Activated naive CD4-positive, alpha-beta T cell treated with anti-CD3 and anti-CD28 coated beads, Interleukin-2, amount 10 ng/mL, durations not matched to agents 7 days and 5 days (primary cell): ENCODE data around the gene CPLX3.

Experiments
- CTCF ChIA-PET: fragments of 350-600 bp; sonication (Branson Sonifier 250); formaldehyde crosslinking; loops from one replicate; lab custom pipeline; 2021; ENCODE audit warnings: antibody characterized with exemption; lab: Charles Lee
- DNase-seq: peaks from one replicate; pipeline ENCODE4 v3.0.0-alpha.2; 2020
- H3K27ac Mint-ChIP-seq: one replicate; pipeline ENCODE4 v1.8.0; 2021; ENCODE audit warnings: mild to moderate bottlenecking, moderate library complexity, mixed read lengths
- H3K27me3 Mint-ChIP-seq: one replicate; pipeline ENCODE4 v1.8.0; 2021; ENCODE audit warnings: mild to moderate bottlenecking, mixed read lengths
- H3K36me3 Mint-ChIP-seq: one replicate; pipeline ENCODE4 v1.8.0; 2021; ENCODE audit warnings: mixed read lengths
- H3K4me1 Mint-ChIP-seq: one replicate; pipeline ENCODE4 v1.8.0; 2021; ENCODE audit warnings: mixed read lengths
- H3K4me3 Mint-ChIP-seq: one replicate; pipeline ENCODE4 v1.8.0; 2021; ENCODE audit warnings: mild to moderate bottlenecking, moderate library complexity, mixed read lengths
- H3K9me3 Mint-ChIP-seq: one replicate; pipeline ENCODE4 v1.8.0; 2021; ENCODE audit warnings: mixed read lengths

Gene CPLX3

DNA sequence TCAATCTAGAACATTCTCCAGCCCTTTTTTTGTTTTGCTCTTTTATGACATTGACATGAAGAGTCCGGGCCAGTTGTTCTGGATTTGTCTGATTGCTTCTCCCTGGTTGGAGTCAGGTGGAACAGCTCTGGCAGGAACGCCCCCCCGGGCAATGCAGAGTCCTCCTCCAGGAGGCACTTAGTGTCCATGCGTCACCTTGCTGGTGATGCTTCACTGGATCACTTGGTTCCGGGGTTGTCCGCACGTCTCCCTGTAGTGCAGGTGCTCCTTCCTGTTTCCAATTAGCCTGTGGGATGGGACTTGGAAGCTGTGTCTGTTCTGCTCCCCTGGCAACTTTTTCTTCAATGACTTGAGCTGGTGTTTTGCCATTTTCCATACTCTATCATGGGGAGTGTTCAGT is 34.8 kb upstream of the CPLX3 start:
- H3K27ac Mint-ChIP-seq, result peak overlapping the region; percentile 80
- H3K4me1 Mint-ChIP-seq, result peaks cover 91% of the 10 kb centered on the region
- CTCF ChIA-PET, result interaction anchor here (0.8 to 15.9 kb wide), 4 partner anchors 8 to 160 kb away, joined by 3 to 880 read pairs (median 4); partner anchors contain the start of gene CSK
- H3K4me3 Mint-ChIP-seq, result peak overlapping the region; percentile 19
- DNase-seq, result no peak
- H3K36me3 Mint-ChIP-seq, result peaks cover 52% of the 10 kb centered on the region
- no peaks in the 10 kb centered on the region for H3K27me3 Mint-ChIP-seq
- no peaks in the 10 kb centered on the region for H3K9me3 Mint-ChIP-seq

DNA sequence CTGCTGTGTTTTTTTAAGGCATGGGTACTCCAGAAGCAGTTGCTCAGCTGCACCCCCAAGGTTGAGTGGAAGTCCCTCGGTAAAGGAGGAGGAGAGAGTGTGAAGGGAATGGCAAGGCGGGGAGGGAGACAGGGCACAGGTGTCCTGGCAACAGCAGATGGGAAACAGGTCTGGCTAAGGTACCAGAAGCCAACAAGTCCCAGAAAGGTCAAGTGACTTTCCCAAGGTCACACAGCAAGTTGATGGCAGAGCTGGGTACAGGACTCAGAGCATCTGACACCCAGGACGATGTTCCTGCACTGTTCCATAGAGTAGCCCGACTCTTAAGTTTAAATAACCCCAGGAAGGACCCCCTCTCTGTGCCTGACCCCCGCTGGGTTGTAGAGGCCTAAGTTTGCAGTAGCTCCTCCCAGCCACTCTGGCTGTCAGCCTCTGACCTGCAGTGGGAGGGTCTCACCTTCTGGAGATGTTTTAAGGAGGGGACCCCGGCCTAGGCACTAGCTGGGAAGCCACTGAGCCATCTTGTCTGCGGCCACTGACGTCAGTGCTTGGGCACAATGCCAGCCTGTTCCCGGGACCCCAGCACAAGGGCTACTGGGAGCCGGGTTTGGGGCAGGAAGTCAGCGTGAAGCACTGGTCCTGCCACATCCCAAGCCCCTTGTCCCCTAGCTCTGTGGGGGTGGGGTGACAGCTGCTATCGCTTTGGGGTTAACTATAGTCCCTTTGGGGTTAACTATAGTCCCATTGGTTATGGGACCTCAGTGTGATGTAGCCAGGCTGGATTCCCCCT is 34.0 kb upstream of the CPLX3 start:
- Mint-ChIP-seq H3K27ac (peak overlapping the region; percentile 80), H3K27me3 (no peaks in the 10 kb centered on the region), H3K4me3 (peak overlapping the region; percentile 19), H3K4me1 (peaks cover 89% of the 10 kb centered on the region), H3K9me3 (no peaks in the 10 kb centered on the region), H3K36me3 (peaks cover 49% of the 10 kb centered on the region)
- CTCF ChIA-PET, result interaction anchor here (1.2 to 15.9 kb wide), 5 partner anchors 13 to 160 kb away, joined by 3 to 880 read pairs (median 4); partner anchors contain the start of gene CSK
- no peak for DNase-seq

DNA sequence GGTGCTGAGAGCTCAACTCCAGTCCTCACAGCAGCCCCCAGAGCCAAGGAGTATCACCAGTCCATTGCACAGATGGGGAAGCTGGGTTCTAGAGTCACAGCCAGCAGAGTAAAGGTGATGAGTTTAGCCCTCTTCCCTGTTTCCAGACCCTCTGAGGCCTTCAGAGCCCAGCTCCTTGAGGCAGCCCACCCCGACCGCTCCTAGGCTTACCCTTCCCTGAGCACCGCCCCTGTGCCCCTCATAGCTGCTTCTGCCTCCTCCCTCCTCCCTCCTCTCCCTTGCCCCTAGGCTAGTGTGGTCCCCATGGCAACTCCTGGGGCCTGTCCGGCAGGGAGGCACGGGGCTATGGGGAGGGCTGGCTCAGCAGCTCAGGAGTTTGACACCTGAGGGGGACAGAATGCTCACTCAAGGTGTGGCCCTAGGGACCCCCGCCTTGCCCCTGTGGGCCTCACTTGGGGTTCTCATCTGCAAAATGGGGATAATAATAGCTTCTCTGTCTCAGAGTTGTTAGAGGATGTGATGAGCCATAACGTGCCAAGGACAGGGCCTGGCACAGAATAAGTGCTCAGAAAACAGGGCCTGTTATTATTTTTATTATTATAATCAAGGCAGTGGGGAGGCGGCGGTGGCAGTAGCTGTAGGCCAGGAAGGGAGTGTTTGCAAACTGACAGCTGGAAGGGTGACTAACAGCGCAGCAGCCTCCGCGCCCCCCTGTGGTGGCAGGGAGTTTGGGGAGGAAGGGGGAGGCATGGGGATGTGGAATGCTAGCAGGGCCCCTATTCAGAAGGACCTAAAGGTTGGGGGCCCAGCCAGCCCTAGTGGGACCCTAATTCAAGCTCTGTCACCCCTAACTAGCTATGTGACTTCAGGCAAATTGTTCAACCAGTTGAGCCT is 33.0 kb upstream of the CPLX3 start:
- DNase-seq, result peak; percentile 84
- CTCF ChIA-PET, result interaction anchor here (0.8 to 15.9 kb wide), 10 partner anchors 9 to 172 kb away, joined by 3 to 880 read pairs (median 4); partner anchors contain the start of gene CSK
- peaks cover 51% of the 10 kb centered on the region for H3K36me3 Mint-ChIP-seq
- H3K4me1 Mint-ChIP-seq, result peaks cover 89% of the 10 kb centered on the region
- H3K27ac Mint-ChIP-seq, result peak overlapping the region; percentile 80
- no peaks in the 10 kb centered on the region for H3K27me3 Mint-ChIP-seq
- H3K9me3 Mint-ChIP-seq, result no peaks in the 10 kb centered on the region
- no peak overlapping the region for H3K4me3 Mint-ChIP-seq

DNA sequence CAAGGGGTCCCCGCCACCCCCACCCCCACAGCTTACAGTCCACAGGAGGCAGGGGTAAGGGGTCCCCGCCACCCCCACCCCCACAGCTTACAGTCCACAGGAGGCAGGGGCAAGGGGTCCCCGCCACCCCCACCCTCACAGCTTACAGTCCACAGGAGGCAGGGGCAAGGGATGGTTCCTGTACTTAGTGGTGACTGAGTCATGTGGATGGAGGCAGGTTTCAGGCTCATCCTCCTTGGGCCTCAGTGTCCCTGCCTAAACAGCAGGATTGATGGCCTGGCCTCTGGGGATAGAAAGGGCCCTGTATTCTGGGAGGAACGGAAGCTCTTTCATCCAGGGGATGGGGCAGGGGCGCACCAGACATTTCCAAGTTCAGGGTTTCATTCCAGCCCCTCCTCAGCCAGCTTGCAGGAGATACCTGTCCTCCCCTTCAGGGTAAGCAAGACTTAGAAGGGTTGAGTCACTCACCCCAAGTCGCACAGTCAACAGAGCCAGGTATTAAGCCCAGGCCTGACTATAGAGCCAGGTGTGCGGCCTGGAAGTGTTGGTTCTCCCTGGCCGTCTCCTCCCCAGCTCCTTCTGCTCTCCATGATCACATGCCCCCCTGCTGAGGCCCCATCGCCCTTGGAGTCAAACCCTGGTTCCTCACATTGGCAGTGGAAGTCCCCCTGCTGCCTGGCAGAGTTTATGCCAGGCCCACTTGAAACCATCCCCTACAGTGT is 32.0 kb upstream of the CPLX3 start:
- Mint-ChIP-seq H3K27me3 (no peaks in the 10 kb centered on the region), H3K27ac (peak overlapping the region; percentile 84), H3K9me3 (no peaks in the 10 kb centered on the region), H3K36me3 (peaks cover 46% of the 10 kb centered on the region), H3K4me3 (no peak overlapping the region), H3K4me1 (peaks cover 92% of the 10 kb centered on the region)
- CTCF ChIA-PET, result interaction anchor here (0.8 to 15.9 kb wide), 7 partner anchors 8 to 173 kb away, joined by 3 to 880 read pairs (median 4); partner anchors contain the start of gene CSK
- no peak for DNase-seq

DNA sequence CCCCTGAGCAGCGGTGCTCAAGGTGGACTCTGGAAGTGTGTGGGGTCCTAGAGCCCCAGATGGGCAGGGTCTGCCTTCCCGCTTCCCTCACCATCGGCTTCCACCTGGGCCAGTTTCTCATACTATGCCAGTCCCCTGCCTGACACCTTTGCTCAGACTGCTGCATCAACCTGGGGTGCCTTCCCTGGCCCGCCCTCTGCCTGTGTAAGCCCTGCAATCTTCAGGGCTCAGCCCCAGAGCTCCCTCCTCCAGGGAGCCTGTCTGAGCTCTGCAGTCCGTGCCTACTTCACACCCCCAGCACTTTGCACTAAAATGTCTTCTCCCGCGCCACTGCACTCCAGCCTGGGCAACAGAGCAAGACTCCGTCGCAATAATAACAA is 31.5 kb upstream of the CPLX3 start:
- Mint-ChIP-seq H3K4me3 (no peak overlapping the region), H3K9me3 (no peaks in the 10 kb centered on the region), H3K27ac (peak overlapping the region; percentile 84), H3K4me1 (peaks cover 92% of the 10 kb centered on the region), H3K27me3 (no peaks in the 10 kb centered on the region), H3K36me3 (peaks cover 46% of the 10 kb centered on the region)
- CTCF ChIA-PET, result interaction anchor here (1.1 to 15.9 kb wide), 5 partner anchors 16 to 160 kb away, joined by 3 to 880 read pairs (median 4); partner anchors contain the start of gene CSK
- no peak for DNase-seq

DNA sequence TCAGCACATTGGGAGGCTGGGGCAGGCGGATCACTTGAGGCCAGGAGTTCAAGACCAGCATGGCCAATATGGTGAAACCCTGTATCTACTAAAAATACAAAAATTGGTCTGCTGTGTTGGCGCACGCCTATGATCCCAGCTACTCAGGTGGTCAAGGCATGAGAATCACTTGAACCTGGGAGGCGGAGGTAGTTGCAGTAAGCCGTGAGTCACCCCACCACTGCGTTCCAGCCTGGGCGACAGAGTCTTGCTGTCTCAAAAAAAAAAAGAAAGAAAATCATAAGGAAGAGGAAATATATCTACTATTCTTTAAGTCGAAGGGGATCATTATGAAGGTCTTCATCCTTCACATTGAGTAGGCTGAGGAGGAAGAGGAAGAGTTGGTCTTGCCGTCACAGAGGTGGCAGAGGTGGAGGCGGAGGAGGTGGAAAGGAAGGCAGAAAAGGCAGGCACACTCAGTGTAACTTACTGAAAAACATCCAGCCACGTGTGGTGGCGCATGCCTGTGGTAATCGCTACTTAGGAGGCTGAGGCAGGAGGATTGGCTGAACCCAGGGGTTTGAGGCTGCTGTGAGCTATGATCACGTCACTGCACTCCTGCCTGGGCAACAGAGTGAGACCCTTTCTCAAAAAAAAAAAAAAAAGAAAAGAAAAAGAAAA is 30.3 kb upstream of the CPLX3 start:
- Mint-ChIP-seq H3K36me3 (peaks cover 48% of the 10 kb centered on the region), H3K27me3 (no peaks in the 10 kb centered on the region), H3K27ac (peak overlapping the region; percentile 88), H3K4me3 (no peak overlapping the region), H3K4me1 (peaks cover 86% of the 10 kb centered on the region), H3K9me3 (no peaks in the 10 kb centered on the region)
- peak; percentile 59 for DNase-seq
- CTCF ChIA-PET, result interaction anchor here (1.1 to 15.9 kb wide), 4 partner anchors 9 to 162 kb away, joined by 3 to 880 read pairs (median 8); partner anchors contain the start of gene CSK

DNA sequence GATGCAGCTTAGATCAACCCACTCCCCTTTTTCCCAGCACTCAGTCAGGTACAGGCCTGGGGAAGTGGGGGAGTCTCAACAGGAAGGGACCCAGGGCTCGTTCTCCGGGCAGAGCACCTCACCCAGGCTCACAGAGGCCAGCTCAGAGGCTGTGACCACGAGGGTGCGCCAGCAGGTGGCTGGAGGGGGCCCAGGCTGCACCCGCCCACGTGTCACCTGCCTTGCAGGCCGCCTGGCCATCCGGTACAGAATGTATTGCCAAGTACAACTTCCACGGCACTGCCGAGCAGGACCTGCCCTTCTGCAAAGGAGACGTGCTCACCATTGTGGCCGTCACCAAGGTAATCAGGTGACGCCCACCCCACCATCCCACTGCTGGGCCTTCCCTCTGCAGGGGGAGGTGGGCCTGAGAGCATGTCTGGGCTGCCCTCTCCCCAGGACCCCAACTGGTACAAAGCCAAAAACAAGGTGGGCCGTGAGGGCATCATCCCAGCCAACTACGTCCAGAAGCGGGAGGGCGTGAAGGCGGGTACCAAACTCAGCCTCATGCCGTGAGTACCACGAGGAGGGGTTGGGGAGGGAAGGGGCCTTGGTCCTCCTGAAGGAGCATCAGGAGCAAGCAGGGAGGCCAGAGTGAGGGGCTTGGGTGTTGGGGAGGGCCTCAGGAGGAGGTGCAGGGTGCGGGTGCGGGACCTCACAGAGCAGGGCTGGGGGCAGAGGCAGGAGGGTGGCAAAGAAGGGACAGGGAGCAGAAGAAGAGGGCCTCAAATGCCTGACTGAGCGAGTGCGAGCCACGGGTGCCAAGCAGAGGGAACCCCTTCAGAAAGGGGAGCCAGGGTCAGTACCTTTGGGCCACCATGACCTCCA is 27.8 kb upstream of the CPLX3 start:
- peaks cover 50% of the 10 kb centered on the region for H3K36me3 Mint-ChIP-seq
- no peak overlapping the region for H3K4me3 Mint-ChIP-seq
- H3K27ac Mint-ChIP-seq, result peak overlapping the region; percentile 81

DNA sequence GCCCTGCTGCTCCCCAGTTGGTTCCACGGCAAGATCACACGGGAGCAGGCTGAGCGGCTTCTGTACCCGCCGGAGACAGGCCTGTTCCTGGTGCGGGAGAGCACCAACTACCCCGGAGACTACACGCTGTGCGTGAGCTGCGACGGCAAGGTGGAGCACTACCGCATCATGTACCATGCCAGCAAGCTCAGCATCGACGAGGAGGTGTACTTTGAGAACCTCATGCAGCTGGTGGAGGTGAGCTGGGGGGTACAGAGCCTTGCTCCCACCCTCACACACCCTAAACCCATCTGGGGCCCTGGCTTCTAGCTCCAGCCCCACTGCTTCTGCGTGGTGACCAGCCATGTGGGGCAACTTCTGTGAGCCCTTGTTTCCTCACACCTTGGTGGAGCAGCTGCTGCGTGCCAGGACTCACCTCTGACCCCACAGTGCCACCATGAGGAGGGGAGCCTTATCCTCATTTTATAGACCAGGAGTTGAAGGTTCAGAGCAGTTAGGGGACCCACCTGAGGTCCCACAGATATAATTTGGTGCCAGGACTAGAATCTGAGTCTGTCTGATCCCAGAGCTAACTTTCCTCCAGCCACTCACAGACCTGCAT is 27.1 kb upstream of the CPLX3 start:
- peaks cover 62% of the 10 kb centered on the region for H3K4me1 Mint-ChIP-seq
- CTCF ChIA-PET, result interaction anchor here (0.6 to 15.9 kb wide), 15 partner anchors 8 to 166 kb away, joined by 3 to 880 read pairs (median 3); partner anchors contain the start of genes CPLX3 and CSK
- H3K36me3 Mint-ChIP-seq, result peaks cover 56% of the 10 kb centered on the region
- DNase-seq, result peak; percentile 51
- H3K27ac Mint-ChIP-seq, result peak overlapping the region; percentile 81
- no peaks in the 10 kb centered on the region for H3K27me3 Mint-ChIP-seq
- no peaks in the 10 kb centered on the region for H3K9me3 Mint-ChIP-seq
- no peak overlapping the region for H3K4me3 Mint-ChIP-seq

More for the DNA sequence above, 27.8 kb upstream of the CPLX3 start:
- CTCF ChIA-PET, result interaction anchor here (0.9 to 15.9 kb wide), 12 partner anchors 7 to 165 kb away, joined by 3 to 880 read pairs (median 4); partner anchors contain the start of gene CSK
- H3K4me1 Mint-ChIP-seq, result peaks cover 61% of the 10 kb centered on the region
- H3K9me3 Mint-ChIP-seq, result no peaks in the 10 kb centered on the region
- no peak for DNase-seq
- H3K27me3 Mint-ChIP-seq, result no peaks in the 10 kb centered on the region

DNA sequence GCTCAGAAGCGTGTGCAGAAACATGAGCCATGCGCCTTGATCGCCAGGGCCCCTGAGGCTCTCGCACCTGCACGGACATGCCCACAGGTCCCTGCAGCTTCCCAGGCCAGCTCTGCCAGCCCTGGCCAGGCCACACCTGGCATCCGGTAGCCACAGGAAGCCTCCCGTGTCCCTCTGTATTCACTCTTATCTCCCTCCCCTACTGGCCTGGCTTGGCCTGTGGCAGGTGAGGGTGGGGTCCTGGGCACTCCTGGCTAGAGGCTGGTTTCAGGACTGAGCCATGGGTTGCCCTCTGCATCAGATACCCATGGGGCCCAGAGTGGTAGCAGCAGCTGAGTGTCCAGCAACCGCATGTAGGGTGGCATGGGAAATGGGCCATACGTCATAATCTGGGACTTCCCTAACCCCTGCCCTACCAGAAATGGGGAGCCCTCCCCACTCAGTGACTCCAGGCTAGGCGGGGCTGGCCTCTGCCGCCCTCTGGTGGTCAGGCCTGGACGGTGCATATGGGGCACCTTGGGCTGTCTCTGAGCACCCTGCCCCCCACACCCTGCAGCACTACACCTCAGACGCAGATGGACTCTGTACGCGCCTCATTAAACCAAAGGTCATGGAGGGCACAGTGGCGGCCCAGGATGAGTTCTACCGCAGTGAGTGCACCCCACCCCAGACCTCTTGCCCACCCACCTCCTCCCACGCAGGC is 26.4 kb upstream of the CPLX3 start:
- peak; percentile 89 for DNase-seq
- peak overlapping the region; percentile 81 for H3K27ac Mint-ChIP-seq
- H3K9me3 Mint-ChIP-seq, result no peaks in the 10 kb centered on the region
- CTCF ChIA-PET, result interaction anchor here (0.6 to 15.9 kb wide), 17 partner anchors 9 to 168 kb away, joined by 3 to 880 read pairs (median 3); partner anchors contain the start of genes CPLX3 and CSK
- no peak overlapping the region for H3K4me3 Mint-ChIP-seq
- H3K36me3 Mint-ChIP-seq, result peaks cover 55% of the 10 kb centered on the region
- H3K27me3 Mint-ChIP-seq, result no peaks in the 10 kb centered on the region
- peaks cover 58% of the 10 kb centered on the region for H3K4me1 Mint-ChIP-seq

DNA sequence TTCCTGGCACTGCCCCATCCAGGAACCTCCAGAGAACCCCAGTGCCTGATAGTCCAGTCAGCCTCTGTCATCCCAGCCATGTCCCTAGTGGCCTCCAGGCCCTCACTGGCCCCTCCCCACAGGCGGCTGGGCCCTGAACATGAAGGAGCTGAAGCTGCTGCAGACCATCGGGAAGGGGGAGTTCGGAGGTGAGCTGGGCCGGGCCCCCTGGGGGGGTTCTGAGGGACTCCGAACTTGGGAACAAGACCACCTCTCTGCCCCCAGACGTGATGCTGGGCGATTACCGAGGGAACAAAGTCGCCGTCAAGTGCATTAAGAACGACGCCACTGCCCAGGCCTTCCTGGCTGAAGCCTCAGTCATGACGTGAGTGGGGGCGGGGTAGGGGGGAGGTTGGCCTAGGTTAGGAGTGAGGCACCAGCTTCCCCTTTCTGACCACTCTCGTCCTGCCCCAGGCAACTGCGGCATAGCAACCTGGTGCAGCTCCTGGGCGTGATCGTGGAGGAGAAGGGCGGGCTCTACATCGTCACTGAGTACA is 25.8 kb upstream of the CPLX3 start:
- Mint-ChIP-seq H3K27ac (no peak overlapping the region), H3K4me1 (peaks cover 52% of the 10 kb centered on the region), H3K36me3 (peaks cover 52% of the 10 kb centered on the region), H3K27me3 (no peaks in the 10 kb centered on the region), H3K9me3 (no peaks in the 10 kb centered on the region), H3K4me3 (no peak overlapping the region)
- CTCF ChIA-PET, result interaction anchor here (0.8 to 15.9 kb wide), 8 partner anchors 9 to 168 kb away, joined by 3 to 880 read pairs (median 3); partner anchors contain the start of gene CSK
- DNase-seq, result no peak

DNA sequence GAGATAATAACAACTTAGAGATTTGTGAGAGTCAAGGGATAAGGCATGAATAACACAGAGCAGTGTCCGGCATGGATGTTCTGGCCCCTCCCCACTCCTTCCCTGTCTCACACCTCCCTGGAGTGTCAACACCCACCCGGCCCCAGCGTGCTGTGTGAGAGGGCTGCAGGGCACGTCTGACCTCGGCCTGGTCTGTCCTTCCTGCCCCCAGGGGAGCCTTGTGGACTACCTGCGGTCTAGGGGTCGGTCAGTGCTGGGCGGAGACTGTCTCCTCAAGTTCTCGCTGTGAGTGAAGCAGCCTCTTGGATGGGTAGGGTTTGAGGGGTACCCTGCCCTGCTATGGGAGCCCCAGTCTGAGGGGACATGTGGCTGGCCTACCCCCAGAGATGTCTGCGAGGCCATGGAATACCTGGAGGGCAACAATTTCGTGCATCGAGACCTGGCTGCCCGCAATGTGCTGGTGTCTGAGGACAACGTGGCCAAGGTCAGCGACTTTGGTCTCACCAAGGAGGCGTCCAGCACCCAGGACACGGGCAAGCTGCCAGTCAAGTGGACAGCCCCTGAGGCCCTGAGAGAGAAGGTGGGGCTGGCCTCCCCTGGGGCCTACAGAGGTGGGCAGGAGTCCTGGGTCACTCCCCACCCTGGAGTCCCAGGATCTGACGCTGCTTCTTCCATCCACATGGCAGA is 25.0 kb upstream of the CPLX3 start:
- DNase-seq, result no peak
- Mint-ChIP-seq H3K4me3 (no peak overlapping the region), H3K27ac (peak overlapping the region; percentile 60), H3K36me3 (peaks cover 49% of the 10 kb centered on the region), H3K27me3 (no peaks in the 10 kb centered on the region), H3K9me3 (no peaks in the 10 kb centered on the region), H3K4me1 (peaks cover 47% of the 10 kb centered on the region)
- CTCF ChIA-PET, result interaction anchor here (0.8 to 15.9 kb wide), 7 partner anchors 8 to 169 kb away, joined by 3 to 880 read pairs (median 3); partner anchors contain the start of gene CSK
